GM23338 (cell line): ENCODE results near the gene USP10. TPM values are rescaled to one million over a fixed set of nuclear protein-coding genes. Genes with fewer than 3 reads are reported as not detected.

ENCODE experiments used
- ATAC-seq: fragments of 200-7000 bp; cut with Tn5 transposase; 3 replicates; pipeline ENCODE4 v1.9.1; 2020
- DNase-seq: peaks from one replicate; pipeline ENCODE4 v3.0.0-alpha.2; 2015; ENCODE audit warnings: low spot score
- H2AFZ ChIP-seq: fragments of 200-600 bp; sonication (generic); 2 replicates; pipeline ENCODE4 v1.8.0; 2016; ENCODE audit warnings: antibody characterized with exemption, mild to moderate bottlenecking, moderate library complexity
- H3F3A ChIP-seq: fragments of 200-600 bp; sonication (generic); replicated peaks from 2 replicates; pipeline ENCODE4 v1.8.0; 2017; ENCODE audit warnings: antibody characterized with exemption, mixed run types, low read depth
- H3K27ac ChIP-seq: fragments of 200-600 bp; sonication (generic); 2 replicates; pipeline ENCODE4 v1.6.1; 2016; ENCODE audit warnings: low read depth
- H3K27me3 ChIP-seq: fragments of 200-600 bp; sonication (generic); 2 replicates; pipeline ENCODE4 v1.8.0; 2016; ENCODE audit warnings: mild to moderate bottlenecking, mixed run types, moderate library complexity; ENCODE audit not compliant: insufficient read depth
- H3K36me3 ChIP-seq: fragments of 200-600 bp; sonication (generic); 2 replicates; pipeline ENCODE4 v1.8.0; 2016; ENCODE audit warnings: mild to moderate bottlenecking; ENCODE audit not compliant: insufficient read depth
- H3K4me1 ChIP-seq: fragments of 200-600 bp; sonication (generic); 2 replicates; pipeline ENCODE4 v1.8.0; 2016; ENCODE audit warnings: mild to moderate bottlenecking, moderate library complexity; ENCODE audit not compliant: insufficient read depth
- H3K4me2 ChIP-seq: fragments of 200-600 bp; sonication (generic); 2 replicates; pipeline ENCODE4 v1.7.1; 2017; ENCODE audit warnings: mixed run types
- H3K4me3 ChIP-seq: fragments of 200-600 bp; sonication (generic); 2 replicates; pipeline ENCODE4 v1.6.1; 2016; ENCODE audit warnings: mixed run types
- H3K79me2 ChIP-seq: fragments of 200-600 bp; sonication (generic); replicated peaks from 2 replicates; pipeline ENCODE4 v1.8.0; 2017; ENCODE audit warnings: mild to moderate bottlenecking; ENCODE audit not compliant: insufficient read depth
- H3K9me2 ChIP-seq: fragments of 200-600 bp; sonication (generic); 2 replicates; pipeline ENCODE4 v1.8.0; 2017; ENCODE audit not compliant: insufficient read depth
- H4K20me1 ChIP-seq: fragments of 200-600 bp; sonication (generic); replicated peaks from 2 replicates; pipeline ENCODE4 v1.8.0; 2017; ENCODE audit warnings: mild to moderate bottlenecking; ENCODE audit not compliant: insufficient read depth
- H3K27ac Mint-ChIP-seq: 2 replicates; pipeline ENCODE4 v1.8.0; 2020; ENCODE audit warnings: inconsistent platforms, mild to moderate bottlenecking, moderate library complexity, mixed read lengths
- H3K27me3 Mint-ChIP-seq: 3 replicates; pipeline ENCODE4 v1.8.0; 2022; ENCODE audit warnings: low read depth, mild to moderate bottlenecking, moderate library complexity, mixed read lengths, inconsistent platforms; ENCODE audit not compliant: insufficient read depth, poor library complexity
- H3K36me3 Mint-ChIP-seq: 3 replicates; pipeline ENCODE4 v1.8.0; 2021; ENCODE audit warnings: low read depth, mild to moderate bottlenecking, inconsistent platforms, moderate library complexity, mixed read lengths
- H3K4me1 Mint-ChIP-seq: 3 replicates; pipeline ENCODE4 v1.8.0; 2020; ENCODE audit warnings: mild to moderate bottlenecking, inconsistent platforms, mixed read lengths
- H3K4me3 Mint-ChIP-seq: 3 replicates; pipeline ENCODE4 v1.8.0; 2021; ENCODE audit warnings: moderate library complexity, mild to moderate bottlenecking, inconsistent platforms, mixed read lengths
- H3K9me3 Mint-ChIP-seq: 3 replicates; pipeline ENCODE4 v1.8.0; 2020; ENCODE audit warnings: moderate library complexity, mild to moderate bottlenecking, inconsistent platforms, mixed read lengths
- EZH2 ChIP-seq: fragments of 200-600 bp; sonication (generic); IDR thresholded peaks from one replicate; pipeline ENCODE4 v1.8.0; 2017; ENCODE audit warnings: antibody characterized with exemption, mild to moderate bottlenecking, low read depth; ENCODE audit not compliant: unreplicated experiment
- EZH2phosphoT487 ChIP-seq: fragments of 200-600 bp; sonication (generic); IDR thresholded peaks from one replicate; pipeline ENCODE4 v1.8.1; 2018; ENCODE audit warnings: antibody characterized with exemption; ENCODE audit not compliant: unreplicated experiment
- JUNB ChIP-seq: IDR thresholded peaks from one replicate; pipeline ENCODE4 v1.6.1; 2016; ENCODE audit warnings: antibody characterized with exemption; ENCODE audit not compliant: unreplicated experiment
- NANOG ChIP-seq: IDR thresholded peaks from 2 replicates; pipeline ENCODE4 v1.6.1; 2016; ENCODE audit warnings: antibody characterized with exemption, borderline replicate concordance
- POLR2AphosphoS5 ChIP-seq: IDR thresholded peaks from 2 replicates; pipeline ENCODE4 v1.6.1; 2016; ENCODE audit warnings: antibody characterized with exemption, low read depth
- STAT1 ChIP-seq: IDR thresholded peaks from one replicate; pipeline ENCODE4 v1.6.1; 2016; ENCODE audit warnings: antibody characterized with exemption; ENCODE audit not compliant: unreplicated experiment
- ZNF114 ChIP-seq: fragments of 250-450 bp; sonication (Bioruptor Pico); IDR thresholded peaks from 2 replicates; pipeline ENCODE4 v1.5.0; 2020; ENCODE audit warnings: mild to moderate bottlenecking, moderate library complexity
- ZNF331 ChIP-seq: fragments of 250-450 bp; sonication (Bioruptor Pico); IDR thresholded peaks from 2 replicates; pipeline ENCODE4 v1.5.0; 2020; ENCODE audit warnings: low read depth, mild to moderate bottlenecking, moderate library complexity
- polyA plus RNA-seq: library from polyadenylated mRNA; unstranded; fragments of >200 nt; fragmentation: Nextera tagmentation; extraction: Ambion mirVana; gene quantifications from 2 replicates; pipeline ENCODE4 v1.2.1, GENCODE V29; 2016
- total RNA-seq: library from RNA; depleted of rRNA; stranded (reverse); fragments of >200 nt; shearing (Covaris generic); gene quantifications from 2 replicates; pipeline ENCODE4 v1.2.3, GENCODE V29; 2014
- TF ChIP-seq, protein P1 (sequence below): fragments of 250-450 bp; sonication (Bioruptor Pico); IDR thresholded peaks from 2 replicates; pipeline ENCODE4 v1.5.0; 2020; ENCODE audit warnings: mild to moderate bottlenecking, moderate library complexity
- TF ChIP-seq, protein P2 (sequence below): IDR thresholded peaks from 2 replicates; pipeline ENCODE4 v1.6.1; 2016; ENCODE audit warnings: antibody characterized with exemption
- TF ChIP-seq, protein P3 (sequence below): IDR thresholded peaks from one replicate; pipeline ENCODE4 v1.6.1; 2018; ENCODE audit warnings: antibody characterized with exemption; ENCODE audit not compliant: unreplicated experiment

The USP10 gene
- total and polyA plus RNA-seq, 2 experiments from 2014 or later: 158 to 194 TPM

DNA sequence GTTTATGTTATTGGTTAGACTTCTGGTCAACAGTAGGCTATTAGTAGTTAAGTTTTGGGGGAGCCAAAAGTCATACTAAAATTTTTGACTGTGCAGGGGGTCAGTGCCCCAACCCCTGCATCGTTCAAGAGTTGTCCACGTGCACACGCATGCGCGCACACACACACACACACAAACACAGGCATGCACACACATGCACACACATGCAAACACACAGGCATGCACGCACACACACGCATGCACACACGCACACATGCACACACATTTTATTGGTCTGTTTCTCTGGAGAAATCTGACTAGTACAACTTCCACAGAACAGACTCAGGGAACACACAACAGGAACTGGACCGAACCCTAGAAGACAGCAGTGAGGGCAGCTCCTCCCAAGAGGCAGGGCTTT lies 24.4 kb upstream of the USP10 start (continued):
- TF ChIP-seq, protein P1, sequence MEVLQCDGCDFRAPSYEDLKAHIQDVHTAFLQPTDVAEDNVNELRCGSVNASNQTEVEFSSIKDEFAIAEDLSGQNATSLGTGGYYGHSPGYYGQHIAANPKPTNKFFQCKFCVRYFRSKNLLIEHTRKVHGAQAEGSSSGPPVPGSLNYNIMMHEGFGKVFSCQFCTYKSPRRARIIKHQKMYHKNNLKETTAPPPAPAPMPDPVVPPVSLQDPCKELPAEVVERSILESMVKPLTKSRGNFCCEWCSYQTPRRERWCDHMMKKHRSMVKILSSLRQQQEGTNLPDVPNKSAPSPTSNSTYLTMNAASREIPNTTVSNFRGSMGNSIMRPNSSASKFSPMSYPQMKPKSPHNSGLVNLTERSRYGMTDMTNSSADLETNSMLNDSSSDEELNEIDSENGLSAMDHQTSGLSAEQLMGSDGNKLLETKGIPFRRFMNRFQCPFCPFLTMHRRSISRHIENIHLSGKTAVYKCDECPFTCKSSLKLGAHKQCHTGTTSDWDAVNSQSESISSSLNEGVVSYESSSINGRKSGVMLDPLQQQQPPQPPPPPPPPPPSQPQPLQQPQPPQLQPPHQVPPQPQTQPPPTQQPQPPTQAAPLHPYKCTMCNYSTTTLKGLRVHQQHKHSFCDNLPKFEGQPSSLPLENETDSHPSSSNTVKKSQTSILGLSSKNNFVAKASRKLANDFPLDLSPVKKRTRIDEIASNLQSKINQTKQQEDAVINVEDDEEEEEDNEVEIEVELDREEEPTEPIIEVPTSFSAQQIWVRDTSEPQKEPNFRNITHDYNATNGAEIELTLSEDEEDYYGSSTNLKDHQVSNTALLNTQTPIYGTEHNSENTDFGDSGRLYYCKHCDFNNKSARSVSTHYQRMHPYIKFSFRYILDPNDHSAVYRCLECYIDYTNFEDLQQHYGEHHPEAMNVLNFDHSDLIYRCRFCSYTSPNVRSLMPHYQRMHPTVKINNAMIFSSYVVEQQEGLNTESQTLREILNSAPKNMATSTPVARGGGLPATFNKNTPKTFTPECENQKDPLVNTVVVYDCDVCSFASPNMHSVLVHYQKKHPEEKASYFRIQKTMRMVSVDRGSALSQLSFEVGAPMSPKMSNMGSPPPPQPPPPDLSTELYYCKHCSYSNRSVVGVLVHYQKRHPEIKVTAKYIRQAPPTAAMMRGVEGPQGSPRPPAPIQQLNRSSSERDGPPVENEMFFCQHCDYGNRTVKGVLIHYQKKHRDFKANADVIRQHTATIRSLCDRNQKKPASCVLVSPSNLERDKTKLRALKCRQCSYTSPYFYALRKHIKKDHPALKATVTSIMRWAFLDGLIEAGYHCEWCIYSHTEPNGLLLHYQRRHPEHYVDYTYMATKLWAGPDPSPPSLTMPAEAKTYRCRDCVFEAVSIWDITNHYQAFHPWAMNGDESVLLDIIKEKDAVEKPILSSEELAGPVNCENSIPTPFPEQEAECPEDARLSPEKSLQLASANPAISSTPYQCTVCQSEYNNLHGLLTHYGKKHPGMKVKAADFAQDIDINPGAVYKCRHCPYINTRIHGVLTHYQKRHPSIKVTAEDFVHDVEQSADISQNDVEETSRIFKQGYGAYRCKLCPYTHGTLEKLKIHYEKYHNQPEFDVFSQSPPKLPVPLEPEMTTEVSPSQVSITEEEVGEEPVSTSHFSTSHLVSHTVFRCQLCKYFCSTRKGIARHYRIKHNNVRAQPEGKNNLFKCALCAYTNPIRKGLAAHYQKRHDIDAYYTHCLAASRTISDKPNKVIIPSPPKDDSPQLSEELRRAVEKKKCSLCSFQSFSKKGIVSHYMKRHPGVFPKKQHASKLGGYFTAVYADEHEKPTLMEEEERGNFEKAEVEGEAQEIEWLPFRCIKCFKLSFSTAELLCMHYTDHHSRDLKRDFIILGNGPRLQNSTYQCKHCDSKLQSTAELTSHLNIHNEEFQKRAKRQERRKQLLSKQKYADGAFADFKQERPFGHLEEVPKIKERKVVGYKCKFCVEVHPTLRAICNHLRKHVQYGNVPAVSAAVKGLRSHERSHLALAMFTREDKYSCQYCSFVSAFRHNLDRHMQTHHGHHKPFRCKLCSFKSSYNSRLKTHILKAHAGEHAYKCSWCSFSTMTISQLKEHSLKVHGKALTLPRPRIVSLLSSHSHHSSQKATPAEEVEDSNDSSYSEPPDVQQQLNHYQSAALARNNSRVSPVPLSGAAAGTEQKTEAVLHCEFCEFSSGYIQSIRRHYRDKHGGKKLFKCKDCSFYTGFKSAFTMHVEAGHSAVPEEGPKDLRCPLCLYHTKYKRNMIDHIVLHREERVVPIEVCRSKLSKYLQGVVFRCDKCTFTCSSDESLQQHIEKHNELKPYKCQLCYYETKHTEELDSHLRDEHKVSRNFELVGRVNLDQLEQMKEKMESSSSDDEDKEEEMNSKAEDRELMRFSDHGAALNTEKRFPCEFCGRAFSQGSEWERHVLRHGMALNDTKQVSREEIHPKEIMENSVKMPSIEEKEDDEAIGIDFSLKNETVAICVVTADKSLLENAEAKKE (CRISPR knock-in tag): no peak
- no peak for TF ChIP-seq JUNB
- TF ChIP-seq ZNF114 (CRISPR knock-in tag): no peak
- TF ChIP-seq NANOG: no peak

DNA sequence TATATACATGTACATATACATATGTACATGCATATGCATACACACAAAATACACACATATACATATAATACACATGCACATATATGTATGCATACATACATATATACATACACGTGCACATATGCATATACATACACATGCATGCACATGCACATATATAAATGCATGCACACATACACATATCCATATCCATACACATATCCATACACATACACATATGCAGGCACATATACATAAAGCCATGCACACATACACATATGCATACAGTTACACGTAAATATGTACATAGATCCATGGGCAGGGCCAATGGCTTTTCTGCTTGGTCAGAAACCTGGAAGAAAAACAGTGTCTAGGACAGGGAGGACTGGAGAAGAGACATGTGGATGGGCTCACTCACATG lies 23.9 kb upstream of the USP10 start:
- peaks cover 29% of the 10 kb centered on the region for H3K4me1 Mint-ChIP-seq
- no peak overlapping the region for H3K4me3 Mint-ChIP-seq
- TF ChIP-seq EZH2 (no peak), ZNF331 (CRISPR knock-in tag) (no peak), NANOG (no peak), JUNB (no peak), STAT1 (no peak), EZH2phosphoT487 (no peak), POLR2AphosphoS5 (no peak)
- TF ChIP-seq, protein P2, sequence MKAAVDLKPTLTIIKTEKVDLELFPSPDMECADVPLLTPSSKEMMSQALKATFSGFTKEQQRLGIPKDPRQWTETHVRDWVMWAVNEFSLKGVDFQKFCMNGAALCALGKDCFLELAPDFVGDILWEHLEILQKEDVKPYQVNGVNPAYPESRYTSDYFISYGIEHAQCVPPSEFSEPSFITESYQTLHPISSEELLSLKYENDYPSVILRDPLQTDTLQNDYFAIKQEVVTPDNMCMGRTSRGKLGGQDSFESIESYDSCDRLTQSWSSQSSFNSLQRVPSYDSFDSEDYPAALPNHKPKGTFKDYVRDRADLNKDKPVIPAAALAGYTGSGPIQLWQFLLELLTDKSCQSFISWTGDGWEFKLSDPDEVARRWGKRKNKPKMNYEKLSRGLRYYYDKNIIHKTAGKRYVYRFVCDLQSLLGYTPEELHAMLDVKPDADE: no peak
- TF ChIP-seq, protein P3, sequence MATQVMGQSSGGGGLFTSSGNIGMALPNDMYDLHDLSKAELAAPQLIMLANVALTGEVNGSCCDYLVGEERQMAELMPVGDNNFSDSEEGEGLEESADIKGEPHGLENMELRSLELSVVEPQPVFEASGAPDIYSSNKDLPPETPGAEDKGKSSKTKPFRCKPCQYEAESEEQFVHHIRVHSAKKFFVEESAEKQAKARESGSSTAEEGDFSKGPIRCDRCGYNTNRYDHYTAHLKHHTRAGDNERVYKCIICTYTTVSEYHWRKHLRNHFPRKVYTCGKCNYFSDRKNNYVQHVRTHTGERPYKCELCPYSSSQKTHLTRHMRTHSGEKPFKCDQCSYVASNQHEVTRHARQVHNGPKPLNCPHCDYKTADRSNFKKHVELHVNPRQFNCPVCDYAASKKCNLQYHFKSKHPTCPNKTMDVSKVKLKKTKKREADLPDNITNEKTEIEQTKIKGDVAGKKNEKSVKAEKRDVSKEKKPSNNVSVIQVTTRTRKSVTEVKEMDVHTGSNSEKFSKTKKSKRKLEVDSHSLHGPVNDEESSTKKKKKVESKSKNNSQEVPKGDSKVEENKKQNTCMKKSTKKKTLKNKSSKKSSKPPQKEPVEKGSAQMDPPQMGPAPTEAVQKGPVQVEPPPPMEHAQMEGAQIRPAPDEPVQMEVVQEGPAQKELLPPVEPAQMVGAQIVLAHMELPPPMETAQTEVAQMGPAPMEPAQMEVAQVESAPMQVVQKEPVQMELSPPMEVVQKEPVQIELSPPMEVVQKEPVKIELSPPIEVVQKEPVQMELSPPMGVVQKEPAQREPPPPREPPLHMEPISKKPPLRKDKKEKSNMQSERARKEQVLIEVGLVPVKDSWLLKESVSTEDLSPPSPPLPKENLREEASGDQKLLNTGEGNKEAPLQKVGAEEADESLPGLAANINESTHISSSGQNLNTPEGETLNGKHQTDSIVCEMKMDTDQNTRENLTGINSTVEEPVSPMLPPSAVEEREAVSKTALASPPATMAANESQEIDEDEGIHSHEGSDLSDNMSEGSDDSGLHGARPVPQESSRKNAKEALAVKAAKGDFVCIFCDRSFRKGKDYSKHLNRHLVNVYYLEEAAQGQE: no peak

More for the DNA sequence above, 23.9 kb upstream of the USP10 start:
- no peak overlapping the region for H3K4me3 ChIP-seq
- H3K36me3 ChIP-seq: no peaks in the 10 kb centered on the region
- H3K27me3 ChIP-seq: no peaks in the 10 kb centered on the region
- peaks cover 6% of the 10 kb centered on the region for H3F3A ChIP-seq
- no peak overlapping the region for H3K27ac Mint-ChIP-seq
- peaks cover 6% of the 10 kb centered on the region; the same call in 1 of the 2 replicates for H3K4me1 ChIP-seq
- H3K27me3 Mint-ChIP-seq: peaks cover 6% of the 10 kb centered on the region
- H3K79me2 ChIP-seq: no peaks in the 10 kb centered on the region
- H3K27ac ChIP-seq: no peak overlapping the region
- H3K9me3 Mint-ChIP-seq: no peaks in the 10 kb centered on the region
- DNase-seq: no peak
- no peak for ATAC-seq
- H3K4me2 ChIP-seq: no peak overlapping the region
- H3K36me3 Mint-ChIP-seq: no peaks in the 10 kb centered on the region
- no peak overlapping the region for H2AFZ ChIP-seq
- no peaks in the 10 kb centered on the region for H4K20me1 ChIP-seq
- peaks cover 4% of the 10 kb centered on the region; the same call in 1 of the 2 replicates for H3K9me2 ChIP-seq
